Keratinocyte (primary cell): ENCODE data around the gene UGT1A6.

ENCODE experiments used
- EZH2 ChIP-seq: IDR thresholded peaks from one replicate; pipeline ENCODE4 v1.6.1; 2012; ENCODE audit warnings: inconsistent platforms, mild to moderate bottlenecking, low read length, moderate library complexity
- TF ChIP-seq, protein P1 (sequence below), 3 experiments: IDR thresholded peaks in 1 of 3; conservative IDR thresholded peaks in 1 of 3; optimal IDR thresholded peaks in 1 of 3; 2 replicates in 2 of 3; 3 replicates in 1 of 3; pipeline versions ENCODE3 to v1.5.1; 2011; ENCODE audit warnings: low read length in 3 of 3, mild to moderate bottlenecking in 3 of 3, moderate library complexity in 2 of 3, control low read depth in 1 of 3, inconsistent platforms in 1 of 3; ENCODE audit not compliant: insufficient read depth in 2 of 3; ENCODE audit errors: extremely low read depth in 1 of 3

DNA sequence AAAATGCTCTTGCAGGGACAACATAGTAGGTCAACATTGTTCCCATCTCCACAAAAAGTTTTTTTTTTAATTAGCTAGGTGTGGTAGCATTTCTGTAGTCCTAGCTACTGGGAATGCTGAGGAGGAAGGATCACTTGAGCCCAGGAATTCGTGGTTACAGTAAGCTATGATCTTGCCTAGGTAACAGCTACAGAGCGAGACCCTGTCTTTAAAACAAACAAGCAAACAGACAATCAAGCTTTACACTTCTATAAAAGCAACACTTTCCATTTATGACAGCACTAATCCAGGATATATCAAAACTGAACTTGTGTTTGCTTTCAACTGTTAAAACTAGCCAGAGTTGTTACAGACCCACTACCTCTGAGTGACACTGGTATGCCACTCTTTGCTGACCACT lies 48.2 kb downstream of the UGT1A6 start:
- TF ChIP-seq, protein P1, sequence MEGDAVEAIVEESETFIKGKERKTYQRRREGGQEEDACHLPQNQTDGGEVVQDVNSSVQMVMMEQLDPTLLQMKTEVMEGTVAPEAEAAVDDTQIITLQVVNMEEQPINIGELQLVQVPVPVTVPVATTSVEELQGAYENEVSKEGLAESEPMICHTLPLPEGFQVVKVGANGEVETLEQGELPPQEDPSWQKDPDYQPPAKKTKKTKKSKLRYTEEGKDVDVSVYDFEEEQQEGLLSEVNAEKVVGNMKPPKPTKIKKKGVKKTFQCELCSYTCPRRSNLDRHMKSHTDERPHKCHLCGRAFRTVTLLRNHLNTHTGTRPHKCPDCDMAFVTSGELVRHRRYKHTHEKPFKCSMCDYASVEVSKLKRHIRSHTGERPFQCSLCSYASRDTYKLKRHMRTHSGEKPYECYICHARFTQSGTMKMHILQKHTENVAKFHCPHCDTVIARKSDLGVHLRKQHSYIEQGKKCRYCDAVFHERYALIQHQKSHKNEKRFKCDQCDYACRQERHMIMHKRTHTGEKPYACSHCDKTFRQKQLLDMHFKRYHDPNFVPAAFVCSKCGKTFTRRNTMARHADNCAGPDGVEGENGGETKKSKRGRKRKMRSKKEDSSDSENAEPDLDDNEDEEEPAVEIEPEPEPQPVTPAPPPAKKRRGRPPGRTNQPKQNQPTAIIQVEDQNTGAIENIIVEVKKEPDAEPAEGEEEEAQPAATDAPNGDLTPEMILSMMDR (optimal IDR thresholded peaks at IDR 0.05 in 1 of 3, IDR thresholded peaks at IDR 0.05 in 1 of 3, conservative IDR thresholded peaks at IDR 0.05 in 1 of 3; ENCODE audit: extremely low read depth in 1 of 3, insufficient read depth in 2 of 3, low read length in 3 of 3), result no peak
- TF ChIP-seq EZH2, result no peak
